Neuronal stem cell (in vitro differentiated cells): ENCODE measurements around the gene TMEM255B.

ENCODE experiments used
- DNase-seq: peaks from one replicate; pipeline ENCODE4 v3.0.0-alpha.2; 2013; ENCODE audit warnings: low spot score
- H2AFZ ChIP-seq: one replicate; pipeline ENCODE4 v1.6.1; 2013; ENCODE audit warnings: mild to moderate bottlenecking, low read length, inconsistent platforms
- H2AK5ac ChIP-seq: 2 replicates; pipeline ENCODE4 v1.6.1; 2013; ENCODE audit warnings: low read depth, mild to moderate bottlenecking, inconsistent platforms, low read length, moderate library complexity, mixed read lengths
- H2BK120ac ChIP-seq: 2 replicates; pipeline ENCODE4 v1.6.1; 2013; ENCODE audit warnings: low read depth, mild to moderate bottlenecking, inconsistent platforms, low read length, moderate library complexity, mixed read lengths
- H2BK12ac ChIP-seq: one replicate; pipeline ENCODE4 v1.6.1; 2013; ENCODE audit warnings: low read length, inconsistent platforms
- H2BK15ac ChIP-seq: 2 replicates; pipeline ENCODE4 v1.6.1; 2013; ENCODE audit warnings: mild to moderate bottlenecking, low read length, inconsistent platforms, mixed read lengths
- H2BK5ac ChIP-seq: one replicate; pipeline ENCODE4 v1.6.1; 2013; ENCODE audit warnings: inconsistent platforms, mild to moderate bottlenecking, low read length, moderate library complexity
- H3K14ac ChIP-seq: one replicate; pipeline ENCODE4 v1.6.1; 2013; ENCODE audit warnings: low read length, inconsistent platforms
- H3K18ac ChIP-seq: 2 replicates; pipeline ENCODE4 v1.6.1; 2013; ENCODE audit warnings: low read length, inconsistent platforms
- H3K23ac ChIP-seq: 2 replicates; pipeline ENCODE4 v1.6.1; 2013; ENCODE audit warnings: low read depth, mild to moderate bottlenecking, mixed read lengths, low read length, inconsistent platforms; ENCODE audit not compliant: poor library complexity
- H3K27ac ChIP-seq: replicated peaks from 3 replicates; pipeline ENCODE4 v1.5.1; 2013; ENCODE audit warnings: low read length, inconsistent platforms
- H3K27me3 ChIP-seq, 3 experiments: 2 replicates each; pipeline ENCODE4 v1.6.1; 2013; ENCODE audit warnings: low read length in 3 of 3, mild to moderate bottlenecking in 2 of 3, inconsistent platforms in 1 of 3, low read depth in 1 of 3, mixed read lengths in 1 of 3, moderate library complexity in 1 of 3; ENCODE audit not compliant: control insufficient read depth in 3 of 3, insufficient read depth in 3 of 3
- H3K36me3 ChIP-seq, 2 donors: replicated peaks in 1 of 2; 2 replicates each; pipeline ENCODE4 v1.6.1; 2013; ENCODE audit warnings: low read length in 2 of 2; ENCODE audit not compliant: control insufficient read depth in 2 of 2, insufficient read depth in 2 of 2
- H3K4ac ChIP-seq: 2 replicates; pipeline ENCODE4 v1.6.1; 2013; ENCODE audit warnings: inconsistent platforms, mild to moderate bottlenecking, low read length, moderate library complexity
- H3K4me1 ChIP-seq, 2 donors: 1 replicate in 1 of 2; 2 replicates in 1 of 2; pipeline ENCODE4 v1.6.1; 2013; ENCODE audit warnings: low read length in 2 of 2, low read depth in 1 of 2; ENCODE audit not compliant: control insufficient read depth in 2 of 2, insufficient read depth in 1 of 2
- H3K4me2 ChIP-seq: one replicate; pipeline ENCODE4 v1.6.1; 2013; ENCODE audit warnings: mild to moderate bottlenecking, low read length, inconsistent platforms; ENCODE audit not compliant: insufficient read depth, poor library complexity, severe bottlenecking
- H3K4me3 ChIP-seq, 2 donors: 2 replicates each; pipeline ENCODE4 v1.5.1; 2013; ENCODE audit warnings: low read length in 2 of 2, mild to moderate bottlenecking in 2 of 2, inconsistent platforms in 1 of 2, moderate library complexity in 1 of 2
- H3K79me1 ChIP-seq: one replicate; pipeline ENCODE4 v1.6.1; 2013; ENCODE audit warnings: low read depth, mild to moderate bottlenecking, inconsistent platforms, low read length, moderate library complexity
- H3K9ac ChIP-seq: one replicate; pipeline ENCODE4 v1.6.1; 2013; ENCODE audit warnings: mild to moderate bottlenecking, low read depth, low read length, inconsistent platforms; ENCODE audit not compliant: poor library complexity
- H3K9me3 ChIP-seq, 2 donors: replicated peaks in 1 of 2; 2 replicates each; pipeline versions ENCODE3 to v1.6.1; 2013; ENCODE audit warnings: low read length in 2 of 2, mild to moderate bottlenecking in 2 of 2, inconsistent platforms in 1 of 2, low read depth in 1 of 2, mixed read lengths in 1 of 2, moderate library complexity in 1 of 2; ENCODE audit not compliant: control insufficient read depth in 2 of 2, insufficient read depth in 1 of 2
- H4K8ac ChIP-seq: one replicate; pipeline ENCODE4 v1.6.1; 2013; ENCODE audit warnings: low read depth, mild to moderate bottlenecking, inconsistent platforms, low read length, moderate library complexity
- H4K91ac ChIP-seq: one replicate; pipeline ENCODE4 v1.6.1; 2013; ENCODE audit warnings: low read length, low read depth, mild to moderate bottlenecking, inconsistent platforms; ENCODE audit not compliant: poor library complexity
- WGBS, 2 donors: extraction: QIAGEN DNeasy Blood & Tissue Kit; methylation state at CpG; one replicate each; pipeline ENCODE4 v1.1.7; 2013; ENCODE audit warnings: missing lambda C conversion rate in 2 of 2, mixed read lengths in 1 of 2; ENCODE audit not compliant: insufficient read length in 2 of 2, insufficient replicate concordance in 1 of 2; ENCODE audit errors: extremely low coverage in 2 of 2; 5-methylcytosine and 5-hydroxymethylcytosine counted together

TMEM255B gene

GRCh38 chr13:113763961-113764792, 5.2 kb downstream of the TMEM255B start:
- Histone ChIP-seq H2BK12ac (no peak overlapping the region), H2BK5ac (no peak overlapping the region), H3K27me3 (peaks cover 0 to 41% (median 14%) of the 10 kb centered on the region in 3 experiments), H3K4me3 (peak overlapping the region in 1 of 2 donors; percentile 42), H3K79me1 (peaks cover 2% of the 10 kb centered on the region), H3K9ac (no peak overlapping the region), H3K9me3 (peaks cover 0 to 2% of the 10 kb centered on the region in 2 donors), H3K4me1 (peaks cover 2 to 4% of the 10 kb centered on the region in 2 donors), H3K23ac (no peak overlapping the region), H2AK5ac (peak overlapping the region; percentile 12), H3K14ac (no peak overlapping the region), H4K8ac (no peak overlapping the region), H3K4ac (no peak overlapping the region), H4K91ac (no peak overlapping the region), H3K27ac (no peak overlapping the region), H3K36me3 (no peaks in the 10 kb centered on the region), H2BK120ac (peak overlapping the region; percentile 41), H3K4me2 (no peak overlapping the region), H2AFZ (no peak overlapping the region), H3K18ac (peak overlapping the region; percentile 62), H2BK15ac (no peak overlapping the region)
- no CpG with 5 or more reads among the region's 25 CpGs for WGBS, 2 donors
- no peak for DNase-seq

- H3K4me1 ChIP-seq, result no peaks in the 10 kb centered on the region
- no CpG with 5 or more reads among the region's 19 CpGs for WGBS, 2 donors
- H3K4ac ChIP-seq, result no peak overlapping the region
- peaks cover 0 to 2% of the 10 kb centered on the region in 2 donors for H3K9me3 ChIP-seq
- H2BK15ac ChIP-seq, result no peak overlapping the region
- no peak overlapping the region for H2BK12ac ChIP-seq
- no peak for DNase-seq
- H2AFZ ChIP-seq, result no peak overlapping the region
- H3K23ac ChIP-seq, result no peak overlapping the region
- no peak overlapping the region for H3K27ac ChIP-seq
- H3K9ac ChIP-seq, result no peak overlapping the region
- peak overlapping the region in 1 of 2 donors; percentile 42 for H3K4me3 ChIP-seq
- H3K79me1 ChIP-seq, result peaks cover 2% of the 10 kb centered on the region
- no peaks in the 10 kb centered on the region for H3K36me3 ChIP-seq
- no peak overlapping the region for H3K18ac ChIP-seq
- H4K8ac ChIP-seq, result no peak overlapping the region
- H3K4me2 ChIP-seq, result no peak overlapping the region
- H2BK5ac ChIP-seq, result no peak overlapping the region
- peaks cover 0 to 36% (median 7%) of the 10 kb centered on the region in 3 experiments for H3K27me3 ChIP-seq
- H3K14ac ChIP-seq, result no peak overlapping the region
- peak overlapping the region; percentile 41 for H2BK120ac ChIP-seq
- no peak overlapping the region for H2AK5ac ChIP-seq
- H4K91ac ChIP-seq, result no peak overlapping the region
Measured at GRCh38 chr13:113764793-113765563, 6.0 kb downstream of the TMEM255B start.

- H3K14ac ChIP-seq, result no peak overlapping the region
- H3K4me2 ChIP-seq, result no peak overlapping the region
- no peaks in the 10 kb centered on the region for H3K4me1 ChIP-seq
- H3K23ac ChIP-seq, result no peak overlapping the region
- H4K8ac ChIP-seq, result no peak overlapping the region
- H2BK120ac ChIP-seq, result no peak overlapping the region
- H3K27ac ChIP-seq, result no peak overlapping the region
- H3K36me3 ChIP-seq, result no peaks in the 10 kb centered on the region
- H2BK15ac ChIP-seq, result no peak overlapping the region
- H3K18ac ChIP-seq, result no peak overlapping the region
- no peak overlapping the region for H2AFZ ChIP-seq
- H3K4me3 ChIP-seq, result no peak overlapping the region
- no CpG with 5 or more reads among the region's 4 CpGs for WGBS, 2 donors
- DNase-seq, result no peak
- no peak overlapping the region for H3K4ac ChIP-seq
- H2AK5ac ChIP-seq, result no peak overlapping the region
- no peak overlapping the region for H4K91ac ChIP-seq
- no peak overlapping the region for H2BK12ac ChIP-seq
- no peak overlapping the region for H3K9ac ChIP-seq
- H3K79me1 ChIP-seq, result peaks cover 2% of the 10 kb centered on the region
- peaks cover 0 to 31% (median 6%) of the 10 kb centered on the region in 3 experiments for H3K27me3 ChIP-seq
- no peak overlapping the region for H2BK5ac ChIP-seq
- peaks cover 0 to 2% of the 10 kb centered on the region in 2 donors for H3K9me3 ChIP-seq
Measured at GRCh38 chr13:113765564-113765910, 6.5 kb downstream of the TMEM255B start.
